Measurements from ENCODE around the gene SMIM44. TPM values are rescaled to one million over a fixed set of nuclear protein-coding genes. Genes with fewer than 3 reads are reported as not detected.

SMIM44 gene
- total and polyA plus RNA-seq, 9 of the 15 experiments (the other 6 are each of a cell fraction or from before 2014, with no cell fraction given) = not detected

- TF ChIP-seq E2F4 (CRISPR knock-in tag; IDR thresholded peaks at IDR 0.05; ENCODE audit: low read depth) (peak; percentile 79; the same call in 1 of the 2 replicates), ZFP30 (CRISPR knock-in tag; IDR thresholded peaks at IDR 0.05; ENCODE audit: borderline replicate concordance) (no peak), ATF4 (CRISPR knock-in tag; IDR thresholded peaks at IDR 0.05) (no peak), GTF2B (IDR thresholded peaks at IDR 0.05; ENCODE audit: extremely low read depth, insufficient read length) (no peak), CBFA2T3 (IDR thresholded peaks at IDR 0.05) (no peak), THRAP3 (IDR thresholded peaks at IDR 0.05; ENCODE audit: borderline replicate concordance) (no peak), NEUROD1 (IDR thresholded peaks at IDR 0.05; ENCODE audit: borderline replicate concordance, low read depth, low read length, partially characterized antibody) (no peak), KAT2B (IDR thresholded peaks at IDR 0.05; ENCODE audit: low read depth, low read length) (no peak), MAX (CRISPR knock-in tag; IDR thresholded peaks at IDR 0.05) (peak; percentile 80), KAT8 (IDR thresholded peaks at IDR 0.05; ENCODE audit: low read depth) (no peak; the same call in 1 of the 2 replicates), CUX1 (CRISPR knock-in tag; IDR thresholded peaks at IDR 0.05) (no peak), XRCC3 (IDR thresholded peaks at IDR 0.05) (no peak), POLR2G (IDR thresholded peaks at IDR 0.05; ENCODE audit: low read depth, low read length) (peak; percentile 94), E2F6 (IDR thresholded peaks at IDR 0.05; ENCODE audit: borderline replicate concordance in 1 of 2, extremely low read depth in 1 of 2, insufficient read depth in 1 of 2, insufficient read length in 1 of 2, low read depth in 1 of 2, low read length in 1 of 2, poor library complexity in 1 of 2, severe bottlenecking in 1 of 2) (peak; percentile 67 to 74), ZNF253 (CRISPR knock-in tag; conservative IDR thresholded peaks at IDR 0.05) (no peak)
Observed at GRCh38 chr19:3434630-3435553, 48.3 kb downstream of the SMIM44 start (continued).

Data from K562 (cell line).